Thyroid gland (tissue), 4 donors: Measurements from ENCODE around the gene RASAL3.
"Not testable (repeated sequence)": the region's sequence is repeated elsewhere in the genome, so short reads cannot be mapped to it uniquely, and the experiment has no call there.

Source experiments
- CTCF ChIP-seq, 6 experiments: fragments of 200-600 bp in 3 of 6; fragments of 450-650 bp in 3 of 6; sonication (generic) in 3 of 6; IDR thresholded peaks; one replicate each; pipeline ENCODE4 v1.5.1; 2016 to 2019; ENCODE audit warnings: antibody characterized with exemption in 6 of 6, mild to moderate bottlenecking in 2 of 6, inconsistent platforms in 1 of 6, moderate library complexity in 1 of 6
- POLR2A ChIP-seq, 2 donors: fragments of 450-650 bp; IDR thresholded peaks; one replicate each; pipeline ENCODE4 v1.6.1; 2017; ENCODE audit warnings: antibody characterized with exemption in 2 of 2, mild to moderate bottlenecking in 2 of 2, moderate library complexity in 1 of 2

GRCh38 chr19:15473821-15474220, 9.5 kb upstream of the RASAL3 start:
- not testable (repeated sequence) for TF ChIP-seq CTCF, POLR2A (IDR thresholded peaks at IDR 0.05)
